Small intestine (tissue), 7 donors: Measurements from ENCODE around the gene NPIPA1. TPM values are rescaled to one million over a fixed set of nuclear protein-coding genes. Genes with fewer than 3 reads are reported as not detected.
"Not testable (repeated sequence)": the region's sequence is repeated elsewhere in the genome, so short reads cannot be mapped to it uniquely, and the experiment has no call there.

ENCODE experiments used
- DNase-seq, 2 donors: peaks; one replicate each; pipeline versions ENCODE4 v3.0.0 to v3.0.0-alpha.2; 2013
- FAIRE-seq: peaks from 2 replicates; lab custom pipeline; 2012; peaks lifted over from hg19 to GRCh38; lab: Jason Lieb, UNC
- H3K27ac ChIP-seq, 3 donors: one replicate each; pipeline ENCODE4 v1.5.1; 2013; ENCODE audit warnings: low read length in 2 of 3, mild to moderate bottlenecking in 2 of 3, control low read depth in 1 of 3, inconsistent platforms in 1 of 3, low read depth in 1 of 3, moderate library complexity in 1 of 3
- H3K27me3 ChIP-seq, 3 donors: one replicate each; pipeline ENCODE4 v1.6.1; 2013; ENCODE audit warnings: low read length in 3 of 3, inconsistent platforms in 1 of 3; ENCODE audit not compliant: control insufficient read depth in 3 of 3, insufficient read depth in 3 of 3
- H3K36me3 ChIP-seq, 3 donors: one replicate each; pipeline ENCODE4 v1.6.1; 2013; ENCODE audit warnings: low read length in 3 of 3, inconsistent platforms in 1 of 3, low read depth in 1 of 3, mild to moderate bottlenecking in 1 of 3, moderate library complexity in 1 of 3; ENCODE audit not compliant: control insufficient read depth in 3 of 3, insufficient read depth in 2 of 3
- H3K4me1 ChIP-seq, 3 donors: one replicate each; pipeline ENCODE4 v1.6.1; 2013; ENCODE audit warnings: low read length in 2 of 3, inconsistent platforms in 1 of 3, low read depth in 1 of 3, mild to moderate bottlenecking in 1 of 3, moderate library complexity in 1 of 3; ENCODE audit not compliant: control insufficient read depth in 3 of 3, insufficient read depth in 2 of 3
- H3K4me3 ChIP-seq, 3 donors: one replicate each; pipeline ENCODE4 v1.5.1; 2013; ENCODE audit warnings: low read length in 3 of 3, control low read depth in 1 of 3, inconsistent platforms in 1 of 3, low read depth in 1 of 3, mild to moderate bottlenecking in 1 of 3, moderate library complexity in 1 of 3
- H3K9me3 ChIP-seq, 2 donors: one replicate each; pipeline ENCODE4 v1.6.1; 2013; ENCODE audit warnings: low read depth in 1 of 2, low read length in 1 of 2; ENCODE audit not compliant: control insufficient read depth in 2 of 2, insufficient read depth in 1 of 2
- WGBS, 3 donors: extraction: QIAGEN DNeasy Blood & Tissue Kit; methylation state at CpG; one replicate each; pipeline ENCODE4 v1.1.7; 2013; 5-methylcytosine and 5-hydroxymethylcytosine counted together
- polyA plus RNA-seq, 4 donors: library from polyadenylated mRNA; stranded (reverse) in 3 of 4; unstranded in 1 of 4; fragments of 200-250 nt in 3 of 4; fragments of 120-200 nt in 1 of 4; gene quantifications; one replicate each; pipeline versions ENCODE4 v1.2.1 to v1.2.3, GENCODE V29; 2013
- donor health status: healthy with polysubstance abuse.
- donor health status: control.
- donor health status: control.
- donor health status: Bipolar disorder and iron deficiency.
- donor health status: healthy.

NPIPA1 gene
- polyA plus RNA-seq, 4 donors: 20.8 to 86.4 (median 46.8) TPM

DNA sequence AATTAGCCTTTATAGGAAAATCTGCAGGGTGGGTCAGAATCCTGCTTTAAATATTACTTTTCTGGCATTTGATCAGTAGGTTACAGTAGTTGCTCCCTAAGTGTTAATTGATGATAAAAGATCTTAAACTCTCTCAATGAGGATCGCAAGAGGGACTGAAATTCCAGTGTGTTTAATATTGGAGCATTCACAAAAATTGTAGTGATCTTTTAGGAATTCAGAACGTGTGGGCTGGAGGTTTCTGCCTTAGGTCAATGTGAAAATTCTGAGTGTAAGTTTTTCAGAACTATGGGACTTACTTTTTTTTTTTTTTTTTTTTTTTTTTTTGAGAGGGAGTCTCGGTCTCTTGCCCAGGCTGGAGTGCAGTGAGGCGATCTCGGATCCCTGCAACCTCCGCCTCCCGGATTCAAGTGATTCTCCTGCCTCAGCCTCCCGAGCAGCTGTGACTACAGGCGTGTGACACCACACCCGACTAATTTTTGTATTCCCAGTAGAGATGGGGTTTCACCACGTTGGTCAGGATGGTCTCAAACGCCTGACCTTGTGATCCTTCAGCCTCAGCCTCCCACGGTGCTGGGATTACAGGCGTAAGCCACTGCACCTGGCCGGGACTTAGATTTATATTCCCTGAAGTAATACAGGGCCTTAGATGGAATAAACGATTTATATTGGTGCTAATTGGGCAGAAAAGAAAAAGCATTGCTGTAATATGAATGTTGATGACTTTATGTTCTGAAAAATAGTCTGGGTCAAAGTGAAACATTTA, 39.9 kb downstream of the NPIPA1 start:
- not testable (repeated sequence) for DNase-seq, H3K9me3 ChIP-seq, FAIRE-seq, H3K36me3 ChIP-seq, H3K27me3 ChIP-seq, H3K27ac ChIP-seq
- Histone ChIP-seq H3K4me3 (peak overlapping the region in 2 of 3 donors; percentile 60 to 89), H3K4me1 (peaks cover 0 to 24% (median 3%) of the 10 kb centered on the region in 3 donors)
- WGBS, 3 donors: 23 to 56% (median 41%) methylated on average over 14 of the region's 16 CpGs

DNA sequence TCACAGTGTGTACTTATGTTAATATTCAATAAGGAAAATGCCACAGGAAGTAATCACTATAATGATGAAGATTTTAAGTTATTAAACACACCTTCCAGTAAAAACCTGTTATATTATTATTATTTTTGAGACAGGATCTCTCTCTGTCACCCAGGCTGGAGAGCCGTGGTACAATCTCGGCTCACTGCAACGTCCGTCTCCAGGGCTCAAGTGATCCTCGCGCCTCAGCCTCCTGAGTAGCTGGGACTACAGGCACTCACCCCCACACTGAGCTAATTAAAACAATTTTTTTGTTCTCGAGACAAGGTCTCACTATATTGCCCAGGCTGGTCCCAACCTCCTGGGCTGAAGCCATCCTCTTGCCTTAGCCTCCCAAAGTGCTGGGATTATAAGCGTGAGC, 41.0 kb downstream of the NPIPA1 start:
- not testable (repeated sequence) for H3K9me3 ChIP-seq, H3K4me3 ChIP-seq, DNase-seq, H3K36me3 ChIP-seq, H3K27me3 ChIP-seq, FAIRE-seq
- H3K27ac ChIP-seq: peak overlapping the region; percentile 30 to 77 (median 62)
- WGBS, 3 donors: 63 to 83% (median 67%) methylated on average over 8 of the region's 8 CpGs
- H3K4me1 ChIP-seq: peaks cover 0 to 24% (median 3%) of the 10 kb centered on the region in 3 donors

- Histone ChIP-seq H3K27ac (peak overlapping the region; percentile 41 to 77 (median 71)), H3K4me1 (peaks cover 0 to 24% (median 3%) of the 10 kb centered on the region in 3 donors)
- not testable (repeated sequence) for DNase-seq, H3K9me3 ChIP-seq, H3K4me3 ChIP-seq, FAIRE-seq, H3K36me3 ChIP-seq, H3K27me3 ChIP-seq
- 40 to 67% (median 51%) methylated on average over 4 of the region's 4 CpGs for WGBS, 3 donors
These were observed 41.7 kb downstream of the NPIPA1 start for GRCh38 chr16:14978908-14979307.

GRCh38 chr16:14981234-14981633, 44.0 kb downstream of the NPIPA1 start:
- FAIRE-seq, H3K27me3 ChIP-seq, H3K9me3 ChIP-seq: not testable (repeated sequence)
- H3K4me3 ChIP-seq: peak overlapping the region in 1 of 3 donors; percentile 13
- H3K27ac ChIP-seq: peak overlapping the region in 1 of 3 donors; percentile 26
- peaks cover 1 to 27% (median 3%) of the 10 kb centered on the region in 3 donors for H3K36me3 ChIP-seq
- DNase-seq: peak in 1 of 2 donors; percentile 46
- WGBS, 3 donors: 17 to 53% (median 37%) methylated on average over 3 of the region's 3 CpGs
- H3K4me1 ChIP-seq: peaks cover 0 to 27% (median 5%) of the 10 kb centered on the region in 3 donors

GRCh38 chr16:14982521-14982920, 45.3 kb downstream of the NPIPA1 start:
- Histone ChIP-seq H3K36me3 (peaks cover 1 to 29% (median 6%) of the 10 kb centered on the region in 3 donors), H3K4me1 (peaks cover 0 to 25% (median 5%) of the 10 kb centered on the region in 3 donors)
- DNase-seq, H3K4me3 ChIP-seq, H3K27ac ChIP-seq, FAIRE-seq, H3K27me3 ChIP-seq, H3K9me3 ChIP-seq: not testable (repeated sequence)
- WGBS, 3 donors: 22 to 38% methylated on average over 1 of the region's 2 CpGs; no CpG with 5 or more reads in 1 of the 3 donors

DNA sequence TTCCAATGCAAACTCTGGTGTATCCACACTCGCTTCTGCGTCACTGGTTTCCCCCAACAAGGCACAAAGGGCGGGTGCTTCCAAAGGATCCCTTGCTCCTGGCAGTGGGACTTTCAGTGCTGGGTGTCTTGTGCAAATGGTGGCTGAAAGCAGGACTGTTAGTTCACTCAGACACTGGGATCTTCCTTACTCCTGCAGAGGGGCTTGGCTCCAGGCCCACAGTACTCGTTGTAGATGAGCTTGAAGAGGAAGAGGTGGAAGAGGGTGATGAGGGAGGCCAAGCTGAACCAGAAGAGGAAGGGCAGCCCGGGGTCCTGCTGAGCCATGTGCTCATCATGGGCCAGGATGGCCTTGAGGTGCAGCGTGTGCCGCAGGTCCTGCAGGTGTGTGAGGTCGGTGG, 50.8 kb downstream of the NPIPA1 start:
- not testable (repeated sequence) for FAIRE-seq, H3K27ac ChIP-seq, H3K27me3 ChIP-seq, DNase-seq, H3K4me3 ChIP-seq, H3K9me3 ChIP-seq
- H3K4me1 ChIP-seq: peaks cover 2 to 17% (median 2%) of the 10 kb centered on the region in 3 donors
- WGBS, 3 donors: 45 to 71% (median 65%) methylated on average over 7 to 8 of the region's 8 CpGs
- H3K36me3 ChIP-seq: peaks cover 2 to 41% (median 6%) of the 10 kb centered on the region in 3 donors

GRCh38 chr16:14988661-14989191, 51.5 kb downstream of the NPIPA1 start:
- not testable (repeated sequence) for H3K27ac ChIP-seq, FAIRE-seq, H3K9me3 ChIP-seq, H3K4me3 ChIP-seq, H3K27me3 ChIP-seq, DNase-seq
- peaks cover 2 to 17% (median 2%) of the 10 kb centered on the region in 3 donors for H3K4me1 ChIP-seq
- 57 to 87% (median 81%) methylated on average over 25 of the region's 25 CpGs for WGBS, 3 donors
- peaks cover 2 to 41% (median 6%) of the 10 kb centered on the region in 3 donors for H3K36me3 ChIP-seq
